Embryonic facial prominence (tissue), 1 donor: ENCODE results near the gene WDR77.

Experiments used
- DNase-seq: peaks from one replicate; pipeline ENCODE4 v3.0.0-alpha.2; 2016; ENCODE audit errors: extremely low spot score

WDR77 gene

GRCh38 chr1:111469539-111469938 lies 20.5 kb upstream of the WDR77 start:
- DNase-seq, result no peak

DNA sequence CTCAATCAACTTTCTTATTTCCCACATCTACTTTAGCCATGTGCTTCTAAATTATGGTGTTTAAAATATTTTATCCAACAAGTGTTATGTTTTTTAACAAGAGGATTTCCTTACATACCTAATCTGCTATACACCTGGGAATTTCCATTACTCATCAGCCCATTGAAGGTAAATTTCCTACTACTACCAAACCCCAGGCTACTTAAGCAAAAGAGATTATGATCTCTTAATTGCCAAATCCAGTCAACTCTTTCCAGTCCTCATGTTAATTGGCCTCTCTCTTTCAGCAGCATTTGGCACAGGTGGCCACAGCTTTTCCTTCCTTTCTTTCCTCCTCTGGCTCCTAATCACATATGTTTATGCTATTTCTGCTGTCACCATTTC lies 19.7 kb upstream of the WDR77 start:
- DNase-seq, result no peak

- no peak for DNase-seq
Observed at GRCh38 chr1:111467865-111468716, 19.0 kb upstream of the WDR77 start.

DNA sequence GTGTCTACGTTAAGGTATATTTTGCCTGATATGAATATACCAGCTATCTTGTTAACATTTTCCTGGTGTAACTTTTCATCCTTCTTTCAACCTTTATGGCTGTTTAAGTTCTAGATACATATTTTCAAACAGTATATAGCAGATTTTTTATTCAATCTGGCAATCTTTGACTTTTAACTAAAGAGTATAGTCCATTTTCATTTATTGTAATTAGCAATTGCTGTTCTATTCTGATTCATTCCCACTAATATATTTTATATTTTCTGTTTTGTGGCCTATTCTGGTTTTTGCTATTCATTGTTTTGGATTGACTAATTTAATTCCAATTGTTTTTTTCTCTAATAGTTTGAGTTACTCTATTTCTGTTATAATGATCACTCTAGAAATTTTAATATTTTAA lies 17.4 kb upstream of the WDR77 start:
- DNase-seq, result no peak

GRCh38 chr1:111465754-111466153 lies 16.7 kb upstream of the WDR77 start:
- DNase-seq, result no peak

- no peak for DNase-seq
Observed at GRCh38 chr1:111463029-111463683, 14.1 kb upstream of the WDR77 start.

GRCh38 chr1:111462370-111463028 lies 13.4 kb upstream of the WDR77 start:
- no peak for DNase-seq

GRCh38 chr1:111461765-111462164 lies 12.7 kb upstream of the WDR77 start:
- DNase-seq, result no peak

GRCh38 chr1:111455642-111456031 lies 6.6 kb upstream of the WDR77 start:
- no peak for DNase-seq

DNA sequence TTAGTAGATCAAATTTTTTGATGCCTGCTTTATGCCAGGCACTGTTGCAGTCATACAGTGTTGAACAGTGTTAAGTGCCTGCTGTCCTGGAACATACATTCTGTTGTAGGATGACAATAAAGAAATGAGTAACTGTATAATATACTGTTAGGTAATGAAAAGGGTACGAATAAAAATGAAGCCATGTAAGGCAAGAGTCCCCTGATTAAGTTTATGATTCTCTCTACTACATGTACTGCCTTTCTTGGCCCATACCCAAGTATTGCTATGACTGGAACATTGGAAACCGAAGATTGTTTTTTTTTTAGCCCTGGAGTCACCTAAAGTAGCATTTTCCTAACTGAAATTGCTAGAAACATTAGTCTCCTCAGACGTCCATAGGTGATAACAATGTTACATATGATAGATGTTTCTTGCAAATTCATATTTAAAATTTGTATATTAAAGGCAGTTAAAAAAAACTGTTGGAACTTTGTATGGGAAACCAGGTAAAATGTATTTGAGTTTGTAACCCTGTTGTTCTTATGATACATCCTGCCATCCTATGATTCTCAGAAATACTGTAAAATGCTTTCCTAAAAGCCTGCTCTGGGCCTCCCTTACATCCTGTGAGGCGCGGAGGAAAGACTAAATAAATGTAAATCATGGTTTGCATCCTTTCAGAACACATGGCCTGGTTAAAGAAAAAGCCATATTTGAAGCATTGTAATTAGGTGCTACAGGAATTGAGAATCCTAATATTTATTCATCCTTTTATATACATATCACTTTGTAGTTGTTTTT lies 6.0 kb upstream of the WDR77 start:
- DNase-seq, result no peak

GRCh38 chr1:111453706-111454105 lies 4.7 kb upstream of the WDR77 start:
- DNase-seq, result no peak

GRCh38 chr1:111452581-111452980 lies 3.5 kb upstream of the WDR77 start:
- DNase-seq, result no peak

DNA sequence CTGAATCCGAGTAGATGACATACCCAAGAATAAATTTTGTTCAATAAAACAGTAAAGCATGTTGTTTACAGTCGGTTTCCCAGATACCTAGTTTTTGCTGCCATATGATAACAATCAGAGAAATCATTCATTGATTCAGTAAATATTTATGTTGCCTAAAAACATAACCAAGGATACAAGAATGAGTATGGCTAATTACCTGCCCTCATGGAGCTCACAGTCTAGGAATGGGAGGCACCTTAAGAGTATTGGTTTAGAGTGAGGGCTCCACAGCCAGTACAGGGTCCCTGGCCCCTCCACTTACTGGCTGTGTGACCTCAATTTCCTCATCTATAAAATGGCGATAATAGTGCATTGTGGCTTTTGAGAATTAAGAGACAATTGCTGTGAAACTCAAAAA lies 1.1 kb upstream of the WDR77 start:
- no peak for DNase-seq

GRCh38 chr1:111449703-111450017 lies 604 bp upstream of the WDR77 start:
- DNase-seq, result no peak

DNA sequence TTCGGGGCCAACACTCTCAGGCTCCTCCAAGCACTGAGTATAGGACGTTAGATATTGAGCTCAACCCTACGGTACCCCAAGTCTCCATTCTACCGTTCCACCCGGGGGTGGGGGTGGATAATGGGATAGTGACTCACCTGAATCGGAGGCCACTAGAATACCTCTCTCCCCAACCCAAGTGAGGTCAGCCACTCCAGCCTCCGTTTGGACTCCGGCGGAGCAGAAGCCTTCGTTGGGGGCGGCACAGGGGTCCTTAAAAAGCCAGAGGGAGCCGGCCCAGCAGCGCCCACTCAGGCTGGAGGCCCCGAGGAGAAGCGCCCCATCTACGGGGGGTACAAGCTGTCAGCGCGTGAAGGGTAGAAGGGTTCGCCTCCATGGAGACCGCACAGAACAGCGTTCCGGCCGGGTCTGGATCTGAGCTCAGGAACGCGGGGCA lies 556 bp downstream of the WDR77 start:
- DNase-seq, result no peak

GRCh38 chr1:111446967-111447892 lies 1.8 kb downstream of the WDR77 start:
- no peak for DNase-seq

DNA sequence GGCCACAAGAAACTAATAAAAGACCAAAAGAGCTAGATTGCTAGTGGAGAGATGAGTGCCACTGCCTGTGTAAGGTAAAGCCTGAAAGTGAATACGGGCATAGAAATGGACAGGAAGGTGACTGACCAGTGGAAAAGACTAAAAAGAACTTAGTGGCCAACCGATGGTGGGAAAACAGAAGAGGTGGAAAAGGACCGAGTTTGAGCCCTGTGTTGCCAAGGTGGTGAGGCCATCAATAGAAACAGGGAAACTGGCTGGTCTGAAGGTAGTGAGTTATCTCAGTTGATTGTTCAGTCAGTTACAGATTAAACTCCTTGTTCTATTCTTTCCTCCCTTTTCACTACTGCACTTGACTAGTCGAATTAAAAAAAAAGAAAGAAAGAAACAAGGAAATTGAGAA lies 2.5 kb downstream of the WDR77 start:
- DNase-seq, result no peak

GRCh38 chr1:111444031-111444430 lies 5.0 kb downstream of the WDR77 start:
- DNase-seq, result no peak

DNA sequence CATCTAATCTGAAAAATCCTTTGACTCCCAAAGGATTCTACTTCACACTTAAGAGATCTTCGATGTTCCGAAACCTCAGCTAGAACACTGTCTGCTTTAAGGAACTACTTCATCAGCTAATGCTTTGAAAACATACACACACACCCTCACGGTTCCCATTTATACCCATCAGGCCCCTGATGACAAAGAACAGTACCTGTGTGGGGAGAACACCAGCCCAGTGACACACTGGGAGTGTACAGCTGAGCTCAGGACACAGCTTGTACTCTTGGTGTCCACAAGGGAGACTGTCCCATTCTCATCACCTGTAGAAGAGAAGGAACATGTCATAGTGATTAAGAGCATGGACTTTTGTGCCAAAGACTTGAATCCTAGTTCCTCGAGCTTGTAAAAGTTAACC lies 6.6 kb downstream of the WDR77 start:
- DNase-seq, result no peak

DNA sequence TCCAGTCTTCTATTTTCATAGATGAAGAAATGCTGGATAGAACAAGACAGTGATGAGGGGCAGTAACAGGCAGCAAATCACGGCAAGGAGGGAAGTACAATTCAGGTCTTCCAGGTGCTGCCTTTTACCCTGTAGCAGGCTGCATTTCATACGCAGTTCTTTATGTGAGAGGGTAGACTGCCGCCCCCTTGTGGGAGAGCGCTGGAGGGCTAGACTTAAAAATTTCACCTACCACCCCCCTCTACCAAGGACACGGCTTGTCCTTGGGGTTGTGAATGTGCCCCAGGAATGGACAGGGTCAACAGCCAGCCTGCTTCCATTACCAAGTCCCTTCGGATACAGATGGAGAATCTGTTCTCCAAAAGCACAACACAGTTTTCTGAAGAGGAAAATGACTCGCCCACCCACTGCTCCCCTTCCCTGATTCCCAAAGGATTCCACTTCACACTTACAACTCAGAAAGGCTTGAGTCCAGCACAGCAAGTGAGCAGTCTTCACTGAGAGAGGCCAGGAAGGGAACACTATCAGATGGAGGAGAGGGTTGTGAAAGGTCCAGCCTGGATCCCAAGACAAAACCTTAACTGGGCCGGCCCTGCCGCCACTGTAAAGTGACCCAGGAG lies 7.4 kb downstream of the WDR77 start:
- DNase-seq, result no peak
